Measurements from ENCODE around the gene MAST1.
"Not testable (repeated sequence)": the region's sequence is repeated elsewhere in the genome, so short reads cannot be mapped to it uniquely, and the experiment has no call there.

The MAST1 gene

DNA sequence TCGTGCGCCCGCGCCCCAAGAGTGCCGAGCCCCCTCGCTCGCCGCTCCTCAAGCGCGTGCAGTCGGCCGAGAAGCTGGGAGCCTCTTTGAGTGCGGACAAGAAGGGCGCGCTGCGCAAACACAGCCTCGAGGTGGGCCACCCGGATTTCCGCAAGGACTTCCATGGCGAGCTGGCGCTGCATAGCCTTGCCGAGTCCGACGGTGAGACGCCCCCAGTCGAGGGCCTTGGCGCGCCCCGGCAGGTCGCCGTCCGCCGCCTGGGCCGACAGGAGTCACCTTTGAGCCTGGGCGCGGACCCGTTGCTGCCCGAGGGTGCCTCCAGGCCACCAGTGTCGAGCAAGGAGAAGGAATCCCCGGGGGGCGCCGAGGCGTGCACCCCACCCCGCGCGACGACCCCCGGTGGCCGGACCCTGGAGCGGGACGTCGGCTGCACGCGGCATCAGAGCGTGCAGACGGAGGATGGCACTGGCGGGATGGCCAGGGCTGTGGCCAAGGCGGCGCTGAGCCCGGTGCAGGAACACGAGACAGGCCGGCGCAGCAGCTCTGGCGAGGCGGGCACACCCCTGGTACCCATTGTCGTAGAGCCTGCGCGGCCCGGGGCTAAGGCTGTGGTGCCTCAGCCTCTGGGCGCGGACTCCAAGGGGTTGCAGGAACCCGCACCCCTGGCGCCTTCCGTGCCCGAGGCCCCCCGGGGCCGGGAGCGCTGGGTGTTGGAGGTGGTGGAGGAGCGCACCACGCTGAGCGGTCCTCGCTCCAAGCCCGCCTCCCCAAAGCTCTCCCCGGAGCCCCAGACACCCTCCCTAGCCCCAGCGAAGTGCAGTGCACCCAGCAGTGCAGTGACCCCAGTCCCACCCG, 35.8 kb downstream of the MAST1 start:
- DNase-seq, result no peak

DNA sequence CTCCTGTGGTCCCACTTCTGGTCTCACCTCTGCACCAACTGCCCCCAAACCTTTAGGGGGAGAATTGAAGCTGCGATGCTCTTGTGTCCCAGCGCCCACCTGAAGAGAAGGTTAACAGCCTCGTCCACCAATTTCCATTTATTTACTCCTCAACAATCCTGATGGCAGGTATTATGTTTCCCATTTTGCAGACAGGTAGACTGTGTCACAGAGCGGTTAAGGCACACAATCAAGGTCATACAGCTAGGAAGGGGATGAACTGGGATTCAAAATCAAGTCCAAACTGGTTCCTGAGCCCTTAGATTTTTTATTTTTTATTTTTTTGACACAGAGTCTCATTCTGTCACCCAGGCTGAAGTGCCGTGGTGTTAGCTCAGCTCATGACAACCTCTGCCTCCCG, 36.8 kb downstream of the MAST1 start:
- no peak for DNase-seq

GRCh38 chr19:12880551-12881171, 42.3 kb downstream of the MAST1 start:
- no peak for DNase-seq

DNA sequence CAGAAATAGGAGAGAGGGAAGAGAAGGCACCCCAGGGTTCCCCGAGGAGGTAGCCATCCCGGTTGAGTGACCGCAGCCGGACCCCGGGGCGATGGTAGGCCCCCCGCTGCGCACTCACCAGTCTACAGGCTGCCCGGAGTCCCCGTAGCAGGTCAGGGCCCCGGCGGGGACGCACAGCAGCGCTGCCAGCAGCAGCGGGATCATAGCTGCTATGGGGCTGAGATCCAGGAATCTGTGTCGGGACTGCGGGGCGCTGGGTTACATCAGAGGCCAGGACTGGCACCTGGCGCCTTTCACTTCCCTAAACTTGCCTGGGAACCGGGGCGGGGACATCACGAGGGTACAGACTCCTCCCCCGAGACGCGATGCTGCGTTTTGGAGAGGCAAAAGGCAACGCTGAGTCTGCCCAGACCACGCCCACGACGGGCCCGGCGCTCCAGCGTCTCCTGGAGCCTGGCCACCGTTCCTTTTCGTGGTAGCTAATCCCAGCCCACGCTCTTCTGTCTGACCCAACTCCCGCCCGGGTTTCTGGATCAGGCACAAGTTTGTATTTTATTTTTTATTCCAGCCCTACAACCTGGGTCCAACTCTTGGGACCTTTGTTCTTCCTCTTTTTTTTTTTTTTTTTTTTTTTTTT, 43.0 kb downstream of the MAST1 start, which contains the start of gene DNASE2:
TSS of gene DNASE2 (minus strand) at position 278 of the 637 bp plus-strand sequence. CDS start at position 204, 74 bp downstream.
- DNase-seq, result peak; percentile 88

GRCh38 chr19:12882589-12882988, 44.3 kb downstream of the MAST1 start:
- no peak for DNase-seq

DNA sequence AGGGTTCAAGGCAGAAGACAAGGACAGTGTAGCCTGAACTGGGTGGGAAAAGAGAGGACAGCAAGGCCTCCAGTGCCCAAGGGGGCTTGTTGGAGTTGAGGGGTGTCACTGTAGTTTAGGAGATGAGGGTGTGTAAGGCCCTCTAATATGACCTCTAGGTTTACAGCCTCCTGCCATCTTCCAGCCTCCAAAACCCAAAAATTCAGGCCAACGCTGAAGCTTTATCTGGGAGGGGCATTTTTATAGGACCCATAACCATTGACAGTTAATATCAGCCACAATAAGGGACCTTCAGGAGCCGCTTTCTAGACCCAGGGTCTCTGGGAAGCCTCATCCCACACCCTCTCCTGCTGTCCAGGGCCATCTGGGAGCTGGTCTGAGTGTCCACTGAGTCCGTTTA, 45.9 kb downstream of the MAST1 start:
- DNase-seq, result no peak

- DNase-seq, result no peak
Measured at GRCh38 chr19:12884627-12884925, 46.3 kb downstream of the MAST1 start.

GRCh38 chr19:12884926-12885748, 46.8 kb downstream of the MAST1 start:
- peak; percentile 80 for DNase-seq

DNA sequence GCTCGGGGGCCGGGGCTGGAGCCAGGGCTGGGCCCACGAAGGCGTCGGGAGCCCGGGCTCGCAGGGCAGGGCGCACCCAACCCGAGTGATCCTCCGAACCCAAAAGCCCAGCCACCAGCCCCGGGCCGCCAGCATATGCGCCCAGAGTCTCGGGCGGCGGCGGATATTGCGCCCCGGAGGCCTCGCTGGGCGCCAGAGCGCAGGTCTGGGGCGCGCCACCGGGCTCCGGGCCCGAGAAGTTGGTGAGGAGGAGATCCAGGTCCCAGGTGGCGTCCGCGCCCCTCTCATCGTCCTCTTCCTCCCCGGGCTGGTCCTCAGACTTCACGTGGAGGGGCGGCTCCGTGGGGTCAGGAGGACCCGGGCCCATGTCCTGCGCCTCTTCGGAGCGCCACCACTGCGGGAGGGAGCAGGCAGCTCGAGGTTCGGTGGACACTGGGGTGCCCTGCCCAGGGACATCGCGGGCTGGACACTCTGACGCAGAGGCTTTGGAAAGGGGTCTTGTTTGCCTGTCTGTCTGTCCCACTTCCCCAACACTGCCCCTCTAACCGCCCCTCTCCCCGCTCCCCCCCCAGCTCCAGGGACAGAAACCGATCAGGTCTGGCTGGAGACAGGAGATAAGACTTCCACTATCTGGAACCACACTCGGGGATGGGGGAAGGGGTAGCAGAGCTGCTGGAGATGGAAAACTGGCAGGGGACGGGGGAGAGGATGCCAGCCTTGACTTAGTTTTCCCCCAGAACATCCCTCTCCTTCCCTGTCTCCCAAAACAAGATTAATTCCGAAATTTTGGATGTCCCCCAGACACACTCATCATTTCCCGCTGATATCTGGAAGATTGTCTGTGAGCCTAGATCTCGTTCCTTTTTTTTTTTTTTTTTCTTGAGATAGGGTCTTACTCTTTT, 47.7 kb downstream of the MAST1 start:
- DNase-seq, result no peak

- no peak for DNase-seq
Measured at GRCh38 chr19:12886651-12886968, 48.3 kb downstream of the MAST1 start.

- DNase-seq, result no peak
Measured at GRCh38 chr19:12886969-12887747, 48.8 kb downstream of the MAST1 start, which contains the start of gene KLF1. Gene KLF1 (minus strand): TSS chr19:12887201. CDS start chr19:12887140, 61 bp downstream.

DNA sequence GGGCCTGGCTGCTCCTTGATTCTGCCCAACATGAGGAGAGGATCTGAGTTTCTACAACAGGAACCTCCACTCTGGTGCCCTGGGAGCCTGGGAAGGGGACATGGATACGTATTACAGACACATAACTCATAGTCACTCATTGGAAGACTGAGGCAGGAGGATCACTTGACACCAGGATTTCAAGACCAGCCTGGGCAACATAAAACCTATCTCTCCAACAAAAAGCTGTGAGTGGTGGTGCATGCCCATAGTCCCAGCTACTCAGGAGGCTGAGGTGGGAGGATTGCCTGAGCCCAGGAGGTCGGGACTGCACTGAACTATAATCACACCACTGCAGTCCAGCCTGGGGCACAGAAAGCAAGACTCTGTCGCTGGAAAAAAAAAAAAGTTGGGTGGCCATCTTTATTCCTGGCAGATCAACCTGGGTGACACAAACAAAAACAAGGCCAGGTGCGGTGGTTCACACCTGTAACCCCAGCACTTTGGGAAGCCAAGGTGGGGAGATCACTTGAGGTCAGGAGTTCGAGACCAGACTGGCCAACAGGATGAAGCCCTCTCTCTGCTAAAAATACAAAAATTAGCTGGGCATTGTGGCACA, 49.8 kb downstream of the MAST1 start:
- no peak for DNase-seq

DNA sequence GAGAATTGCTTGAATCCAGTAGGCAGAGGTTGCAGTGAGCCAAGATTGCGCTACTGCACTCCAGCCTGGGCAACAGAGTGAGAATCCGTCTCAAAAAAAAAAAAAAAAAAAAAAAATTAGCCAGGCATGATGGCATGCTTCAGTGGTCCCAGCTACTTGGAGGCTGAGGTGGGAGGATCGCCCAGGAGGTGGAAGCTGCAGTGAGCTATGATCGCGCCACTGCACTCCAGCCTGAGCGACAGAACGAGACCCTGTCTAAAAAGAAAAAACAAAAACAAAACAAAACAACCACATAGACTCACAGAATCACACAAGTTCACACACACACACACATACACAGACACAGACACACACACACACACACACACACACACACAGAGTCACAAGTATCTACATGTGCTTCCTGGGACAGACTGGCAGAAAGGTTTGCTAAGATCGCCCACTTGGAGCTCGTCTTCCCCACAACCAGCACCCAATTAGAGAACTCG, 52.0 kb downstream of the MAST1 start:
- not testable (repeated sequence) for DNase-seq

DNA sequence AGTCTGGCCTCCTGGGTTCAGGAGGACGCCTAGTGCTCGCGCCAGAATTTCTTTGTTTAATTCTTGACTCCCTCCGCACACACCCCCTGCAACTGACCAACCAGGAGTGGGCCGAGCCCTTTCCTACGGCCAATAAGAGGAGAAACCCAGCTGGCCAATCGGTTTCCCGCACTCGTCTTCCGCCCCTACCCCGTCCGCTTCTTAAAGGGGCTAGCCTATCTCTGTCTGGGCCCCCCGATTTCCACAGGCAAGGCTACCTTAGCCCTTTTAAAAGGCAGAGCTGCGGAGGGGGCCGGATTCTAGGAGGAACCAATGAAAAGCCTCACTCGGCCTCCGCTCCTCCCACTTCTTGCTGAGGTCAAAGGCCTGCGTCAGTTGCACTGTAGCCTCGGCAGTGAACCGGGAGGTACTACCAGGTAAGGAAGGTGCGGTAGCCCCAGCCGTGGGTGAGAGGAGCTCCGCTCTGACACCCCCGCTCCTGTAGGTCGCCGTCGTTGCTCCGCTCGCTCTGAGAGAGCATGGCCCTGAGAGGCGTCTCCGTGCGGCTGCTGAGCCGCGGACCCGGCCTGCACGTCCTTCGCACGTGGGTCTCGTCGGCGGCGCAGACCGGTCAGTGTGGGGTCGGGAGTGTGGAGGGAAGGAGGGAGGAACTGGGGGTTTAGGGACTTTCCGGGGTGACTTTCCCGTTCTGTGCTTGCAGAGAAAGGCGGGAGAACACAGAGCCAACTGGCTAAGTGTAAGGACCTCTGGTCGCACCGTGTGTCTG, 52.7 kb downstream of the MAST1 start, which contains the start of gene GCDH:
TSS of gene GCDH (plus strand) at position 374 of the 766 bp plus-strand sequence. CDS start at position 519, 145 bp downstream.
- DNase-seq, result peak; percentile 97

DNA sequence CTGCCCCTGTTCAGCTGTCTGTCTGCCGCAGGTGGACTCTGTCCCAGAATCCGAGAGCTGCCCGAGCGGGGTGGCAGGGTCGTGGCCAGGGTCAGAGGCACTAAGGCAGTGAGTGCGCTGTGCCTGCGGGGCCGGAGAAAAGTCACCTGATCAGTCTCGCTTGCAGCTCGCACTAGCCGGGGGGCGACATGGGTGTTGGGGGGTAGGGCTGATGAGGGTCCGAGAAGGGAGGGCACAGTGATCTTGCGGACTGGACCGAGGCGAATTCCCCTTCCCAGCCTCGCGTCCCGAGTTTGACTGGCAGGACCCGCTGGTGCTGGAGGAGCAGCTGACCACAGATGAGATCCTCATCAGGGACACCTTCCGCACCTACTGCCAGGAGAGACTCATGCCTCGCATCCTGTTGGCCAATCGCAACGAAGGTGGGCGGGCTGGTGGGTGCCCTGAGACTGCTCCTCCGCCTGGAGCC, 53.3 kb downstream of the MAST1 start:
- DNase-seq, result no peak

- no peak for DNase-seq
Measured at GRCh38 chr19:12893582-12893981, 55.3 kb downstream of the MAST1 start.

GRCh38 chr19:12896460-12896859, 58.1 kb downstream of the MAST1 start:
- DNase-seq, result no peak

- no peak for DNase-seq
Measured at GRCh38 chr19:12899891-12900518, 61.7 kb downstream of the MAST1 start.

GRCh38 chr19:12907166-12907565, 68.9 kb downstream of the MAST1 start:
- DNase-seq, result no peak
